Germinal center (tissue), 1 donor: ENCODE results near the gene ANGPTL4.
"Not testable (repeated sequence)": the region's sequence is repeated elsewhere in the genome, so short reads cannot be mapped to it uniquely, and the experiment has no call there.

Source experiments
- DNase-seq: peaks from one replicate; pipeline ENCODE4 v3.0.0; 2012; ENCODE audit warnings: mixed read lengths, low spot score

Gene ANGPTL4

GRCh38 chr19:8363803-8364771, at the start of gene ANGPTL4:
Gene ANGPTL4, plus strand, starts transcription at chr19:8364155. Its CDS starts 167 bp downstream, at chr19:8364322.
- DNase-seq = no peak

GRCh38 chr19:8314981-8315640, 48.8 kb upstream of the ANGPTL4 start:
- not testable (repeated sequence) for DNase-seq

- DNase-seq = no peak
These were observed 47.4 kb upstream of the ANGPTL4 start for GRCh38 chr19:8316351-8317125.

- DNase-seq = not testable (repeated sequence)
These were observed 45.1 kb upstream of the ANGPTL4 start for GRCh38 chr19:8318835-8319234.

- no peak for DNase-seq
These were observed 44.0 kb upstream of the ANGPTL4 start for GRCh38 chr19:8319807-8320520.

- no peak for DNase-seq
These were observed 43.3 kb upstream of the ANGPTL4 start for GRCh38 chr19:8320564-8321066.

GRCh38 chr19:8321067-8321985, 42.6 kb upstream of the ANGPTL4 start, which contains the start of the genes NDUFA7 and RPS28:
Gene NDUFA7, minus strand, starts transcription at chr19:8321375. Its CDS starts 17 bp downstream, at chr19:8321358.
Gene RPS28, plus strand, starts transcription at chr19:8321496. Its CDS starts 35 bp downstream, at chr19:8321531.
- DNase-seq = peak; percentile 95

GRCh38 chr19:8321986-8322637, 41.8 kb upstream of the ANGPTL4 start:
- DNase-seq = no peak

GRCh38 chr19:8322638-8322997, 41.3 kb upstream of the ANGPTL4 start:
- DNase-seq = no peak

- no peak for DNase-seq
These were observed 40.2 kb upstream of the ANGPTL4 start for GRCh38 chr19:8323781-8324185.

- no peak for DNase-seq
These were observed 39.5 kb upstream of the ANGPTL4 start for GRCh38 chr19:8324186-8325050.

GRCh38 chr19:8325454-8325853, 38.5 kb upstream of the ANGPTL4 start:
- DNase-seq = no peak

- DNase-seq = peak; percentile 1
These were observed 34.0 kb upstream of the ANGPTL4 start for GRCh38 chr19:8329996-8330395.

- no peak for DNase-seq
These were observed 32.6 kb upstream of the ANGPTL4 start for GRCh38 chr19:8331263-8331845.

GRCh38 chr19:8332976-8333766, 30.8 kb upstream of the ANGPTL4 start:
- DNase-seq = no peak

GRCh38 chr19:8333767-8334457, 30.0 kb upstream of the ANGPTL4 start:
- no peak for DNase-seq
